Measurements from ENCODE around the gene ANKRD40CL. TPM values are rescaled to one million over a fixed set of nuclear protein-coding genes. Genes with fewer than 3 reads are reported as not detected.
A peak's percentile ranks its signal among the peaks of the same experiment; 100 is the strongest.

The ANKRD40CL gene
- total RNA-seq, 1 donor from 2014 or later = not detected

GRCh38 chr17:50785126-50785525, 17.8 kb upstream of the ANKRD40CL start:
- Histone ChIP-seq H3K4me3 (no peak overlapping the region), H2AFZ (replicated peaks) (peak overlapping the region; percentile 2), H3F3A (ENCODE audit: low read depth) (no peaks in the 10 kb centered on the region), H3K27ac (no peak overlapping the region), H3K9me3 (ENCODE audit: low read depth) (no peaks in the 10 kb centered on the region), H3K9ac (no peak overlapping the region), H4K20me1 (ENCODE audit: low read depth) (no peaks in the 10 kb centered on the region), H3K4me1 (peaks cover 5% of the 10 kb centered on the region), H3K36me3 (no peaks in the 10 kb centered on the region), H3K79me2 (ENCODE audit: low read depth) (no peaks in the 10 kb centered on the region), H3K4me2 (no peak overlapping the region), H3K27me3 (no peaks in the 10 kb centered on the region)
- no peak for DNase-seq (ENCODE audit: low spot score)
- Mint-ChIP-seq H3K9me3 (no peaks in the 10 kb centered on the region), H3K4me1 (peaks cover 14% of the 10 kb centered on the region), H3K4me3 (no peak overlapping the region), H3K27ac (no peak overlapping the region), H3K36me3 (no peaks in the 10 kb centered on the region), H3K27me3 (ENCODE audit: insufficient read depth, low read depth) (peaks cover 8% of the 10 kb centered on the region)
- TF ChIP-seq EZH2phosphoT487 (IDR thresholded peaks at IDR 0.05) = no peak
- TF ChIP-seq, protein P1, sequence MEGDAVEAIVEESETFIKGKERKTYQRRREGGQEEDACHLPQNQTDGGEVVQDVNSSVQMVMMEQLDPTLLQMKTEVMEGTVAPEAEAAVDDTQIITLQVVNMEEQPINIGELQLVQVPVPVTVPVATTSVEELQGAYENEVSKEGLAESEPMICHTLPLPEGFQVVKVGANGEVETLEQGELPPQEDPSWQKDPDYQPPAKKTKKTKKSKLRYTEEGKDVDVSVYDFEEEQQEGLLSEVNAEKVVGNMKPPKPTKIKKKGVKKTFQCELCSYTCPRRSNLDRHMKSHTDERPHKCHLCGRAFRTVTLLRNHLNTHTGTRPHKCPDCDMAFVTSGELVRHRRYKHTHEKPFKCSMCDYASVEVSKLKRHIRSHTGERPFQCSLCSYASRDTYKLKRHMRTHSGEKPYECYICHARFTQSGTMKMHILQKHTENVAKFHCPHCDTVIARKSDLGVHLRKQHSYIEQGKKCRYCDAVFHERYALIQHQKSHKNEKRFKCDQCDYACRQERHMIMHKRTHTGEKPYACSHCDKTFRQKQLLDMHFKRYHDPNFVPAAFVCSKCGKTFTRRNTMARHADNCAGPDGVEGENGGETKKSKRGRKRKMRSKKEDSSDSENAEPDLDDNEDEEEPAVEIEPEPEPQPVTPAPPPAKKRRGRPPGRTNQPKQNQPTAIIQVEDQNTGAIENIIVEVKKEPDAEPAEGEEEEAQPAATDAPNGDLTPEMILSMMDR (IDR thresholded peaks at IDR 0.05) = no peak
- TF ChIP-seq EZH2 (IDR thresholded peaks at IDR 0.05) = no peak

DNA sequence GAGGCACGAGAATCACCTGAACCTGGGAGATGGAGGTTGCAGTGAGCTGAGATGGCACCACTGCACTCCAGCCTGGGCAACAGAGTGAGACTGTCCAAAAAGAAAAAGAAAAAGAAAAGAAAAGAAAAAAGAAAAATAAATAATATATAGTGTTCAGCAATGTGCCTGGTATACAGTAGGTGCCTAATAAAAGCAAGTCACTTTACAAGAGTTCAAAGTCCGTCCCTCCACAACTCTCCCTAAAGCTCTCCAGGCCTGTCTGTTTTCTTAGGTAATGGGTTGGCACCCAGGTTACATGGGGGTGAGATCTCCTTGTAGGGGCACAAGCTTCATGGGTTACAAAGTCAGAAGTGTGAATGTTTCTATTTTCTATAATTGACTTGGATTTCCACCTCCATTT, 16.6 kb upstream of the ANKRD40CL start:
- H3K4me1 ChIP-seq = no peaks in the 10 kb centered on the region
- Mint-ChIP-seq H3K27me3 (ENCODE audit: insufficient read depth, low read depth) (peaks cover 8% of the 10 kb centered on the region), H3K9me3 (no peaks in the 10 kb centered on the region), H3K27ac (no peak overlapping the region), H3K4me3 (no peak overlapping the region), H3K4me1 (peaks cover 13% of the 10 kb centered on the region), H3K36me3 (no peaks in the 10 kb centered on the region)
- no peak for DNase-seq (ENCODE audit: low spot score)
- H3F3A ChIP-seq (ENCODE audit: low read depth) = no peaks in the 10 kb centered on the region
- H3K4me3 ChIP-seq = no peak overlapping the region
- H2AFZ ChIP-seq (replicated peaks) = no peak overlapping the region
- H3K9ac ChIP-seq = no peak overlapping the region
- H3K27ac ChIP-seq = no peak overlapping the region
- TF ChIP-seq, protein P1 (IDR thresholded peaks at IDR 0.05) = no peak
- TF ChIP-seq EZH2 (IDR thresholded peaks at IDR 0.05) (no peak), EZH2phosphoT487 (IDR thresholded peaks at IDR 0.05) (no peak)
- no peaks in the 10 kb centered on the region for H3K9me3 ChIP-seq (ENCODE audit: low read depth)
- H3K79me2 ChIP-seq (ENCODE audit: low read depth) = no peaks in the 10 kb centered on the region
- no peaks in the 10 kb centered on the region for H3K36me3 ChIP-seq
- no peaks in the 10 kb centered on the region for H4K20me1 ChIP-seq (ENCODE audit: low read depth)
- H3K4me2 ChIP-seq = no peak overlapping the region
- no peaks in the 10 kb centered on the region for H3K27me3 ChIP-seq

DNA sequence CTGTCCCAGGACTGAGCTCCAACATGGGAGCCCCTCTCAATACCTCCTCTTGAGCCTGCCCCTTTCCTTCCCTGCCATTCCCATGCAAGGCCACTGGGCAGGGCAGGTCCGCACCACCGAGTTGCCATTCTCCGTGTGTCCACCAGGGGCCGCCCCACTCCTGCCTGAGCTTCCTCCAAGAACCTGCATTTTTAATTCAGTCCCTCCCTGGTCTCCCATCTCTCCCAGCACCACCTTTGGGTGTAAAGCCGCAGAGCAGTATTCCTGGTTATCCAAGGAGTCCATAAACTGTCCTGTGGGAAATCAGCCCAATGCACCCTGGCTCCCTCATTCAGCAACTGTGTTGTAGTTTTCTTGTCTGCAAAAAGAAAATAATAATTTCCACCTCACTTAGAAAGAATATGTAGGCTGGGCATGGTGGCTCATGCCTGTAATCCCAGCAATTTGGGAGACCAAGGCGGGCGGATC, 15.9 kb upstream of the ANKRD40CL start:
- no peaks in the 10 kb centered on the region for H3K36me3 Mint-ChIP-seq
- peaks cover 13% of the 10 kb centered on the region for H3K4me1 Mint-ChIP-seq
- no peaks in the 10 kb centered on the region for H3K9me3 Mint-ChIP-seq
- DNase-seq (ENCODE audit: low spot score) = peak; percentile 86
- H3K4me3 Mint-ChIP-seq = peak overlapping the region; percentile 37
- H3K79me2 ChIP-seq (ENCODE audit: low read depth) = no peaks in the 10 kb centered on the region
- no peak overlapping the region for H3K4me2 ChIP-seq
- no peak overlapping the region for H3K27ac ChIP-seq
- H3K4me1 ChIP-seq = no peaks in the 10 kb centered on the region
- H4K20me1 ChIP-seq (ENCODE audit: low read depth) = no peaks in the 10 kb centered on the region
- peaks cover 8% of the 10 kb centered on the region for H3K27me3 Mint-ChIP-seq (ENCODE audit: insufficient read depth, low read depth)
- H3K4me3 ChIP-seq = no peak overlapping the region
- no peaks in the 10 kb centered on the region for H3F3A ChIP-seq (ENCODE audit: low read depth)
- H3K27me3 ChIP-seq = no peaks in the 10 kb centered on the region
- no peak overlapping the region for H3K9ac ChIP-seq
- no peaks in the 10 kb centered on the region for H3K36me3 ChIP-seq
- H3K27ac Mint-ChIP-seq = no peak overlapping the region
- H2AFZ ChIP-seq (replicated peaks) = no peak overlapping the region
- H3K9me3 ChIP-seq (ENCODE audit: low read depth) = no peaks in the 10 kb centered on the region
- no peak for TF ChIP-seq EZH2 (IDR thresholded peaks at IDR 0.05)
- TF ChIP-seq, protein P1 (IDR thresholded peaks at IDR 0.05) = peak; percentile 99

Data from neural progenitor cell (in vitro differentiated cells).